ENCODE results near the gene DIAPH2. TPM values are rescaled to one million over a fixed set of nuclear protein-coding genes. Genes with fewer than 3 reads are reported as not detected.

The DIAPH2 gene
- total and polyA plus RNA-seq, 2 donors (not counting 1 experiment from before 2014, with no cell fraction given), result 4.2 to 32.4 TPM

- 97% methylated on average over 4 of the region's 10 CpGs for whole genome bisulfite sequencing (ENCODE audit: insufficient coverage)
- Mint-ChIP-seq H3K4me1 (no peaks in the 10 kb centered on the region), H3K27ac (no peak within 1 kb of the TSS), H3K4me3 (no peak within 1 kb of the TSS), H3K27me3 (no peaks in the 10 kb centered on the region), H3K9me3 (ENCODE audit: insufficient read depth) (no peaks in the 10 kb centered on the region)
- H2AFZ ChIP-seq (ENCODE audit: insufficient read depth, low read depth, low read length, poor library complexity, severe bottlenecking), result no peak within 1 kb of the TSS
- no peaks in the 10 kb centered on the region for H3K4me1 ChIP-seq (ENCODE audit: control insufficient read depth in 2 of 2, insufficient read depth in 2 of 2, low read length in 2 of 2)
- intact Hi-C loops (cut with micrococcal nuclease), result no loop called here
- H3K4me2 ChIP-seq (replicated peaks; ENCODE audit: low read depth, low read length, poor library complexity, severe bottlenecking), result no peak within 1 kb of the TSS
- no peak for DNase-seq
- no peak within 1 kb of the TSS for H3K4me3 ChIP-seq (ENCODE audit: control extremely low read depth in 1 of 5, extremely low read depth in 1 of 5, insufficient read depth in 1 of 5, low read depth in 2 of 5, low read length in 4 of 5)
- TF ChIP-seq CTCF (IDR thresholded peaks at IDR 0.05) (no peak), EZH2 (IDR thresholded peaks at IDR 0.05; ENCODE audit: borderline replicate concordance, insufficient read depth, low read depth, low read length, poor library complexity, severe bottlenecking) (no peak)
- H3K9ac ChIP-seq (ENCODE audit: low read length), result no peak within 1 kb of the TSS
- H3K27me3 ChIP-seq (replicated peaks in 1 of 4; ENCODE audit: control extremely low read depth in 1 of 4, control insufficient read depth in 3 of 4, insufficient read depth in 4 of 4, low read length in 3 of 4), result no peaks in the 10 kb centered on the region
- POLR2A ChIA-PET, result no interaction called here
- H3K36me3 ChIP-seq (replicated peaks in 1 of 2; ENCODE audit: control extremely low read depth in 1 of 2, control insufficient read depth in 1 of 2, extremely low read depth in 1 of 2, insufficient read depth in 2 of 2, low read length in 1 of 2), result peaks cover 0 to 2% of the 10 kb centered on the region in 2 experiments
- CTCF ChIA-PET, result interaction anchor here (0.8 kb wide), 1 partner anchor 111 kb away, joined by 3 read pairs; no protein-coding TSS in a partner anchor
- H3K79me2 ChIP-seq (ENCODE audit: control insufficient read depth, insufficient read depth, low read length), result no peaks in the 10 kb centered on the region
- H4K20me1 ChIP-seq (ENCODE audit: control insufficient read depth, insufficient read depth, low read length, poor library complexity, severe bottlenecking), result no peaks in the 10 kb centered on the region
- no peaks in the 10 kb centered on the region for H3K9me3 ChIP-seq (ENCODE audit: control extremely low read depth in 1 of 3, control insufficient read depth in 2 of 3, insufficient read depth in 1 of 3, low read length in 2 of 3)
- no peak for ATAC-seq (ENCODE audit: low read depth)
- no peak within 1 kb of the TSS for H3K27ac ChIP-seq (ENCODE audit: low read length in 2 of 2)
Observed at GRCh38 chrX:96883608-96884007, 199.0 kb downstream of the DIAPH2 start, which contains the start of gene RPA4. TSS of gene RPA4 (plus strand) at chrX:96883908. CDS start at chrX:96884311, 403 bp downstream.

GRCh38 chrX:96884027-96884426 lies 199.4 kb downstream of the DIAPH2 start:
- H3K4me1 Mint-ChIP-seq, result no peaks in the 10 kb centered on the region
- Histone ChIP-seq H4K20me1 (ENCODE audit: control insufficient read depth, insufficient read depth, low read length, poor library complexity, severe bottlenecking) (no peaks in the 10 kb centered on the region), H3K27me3 (replicated peaks in 1 of 4; ENCODE audit: control extremely low read depth in 1 of 4, control insufficient read depth in 3 of 4, insufficient read depth in 4 of 4, low read length in 3 of 4) (no peaks in the 10 kb centered on the region), H3K4me3 (ENCODE audit: control extremely low read depth in 1 of 5, extremely low read depth in 1 of 5, insufficient read depth in 1 of 5, low read depth in 2 of 5, low read length in 4 of 5) (no peak overlapping the region), H3K4me1 (ENCODE audit: control insufficient read depth in 2 of 2, insufficient read depth in 2 of 2, low read length in 2 of 2) (no peaks in the 10 kb centered on the region), H2AFZ (ENCODE audit: insufficient read depth, low read depth, low read length, poor library complexity, severe bottlenecking) (no peak overlapping the region), H3K4me2 (replicated peaks; ENCODE audit: low read depth, low read length, poor library complexity, severe bottlenecking) (no peak overlapping the region), H3K27ac (ENCODE audit: low read length in 2 of 2) (no peak overlapping the region), H3K9me3 (ENCODE audit: control extremely low read depth in 1 of 3, control insufficient read depth in 2 of 3, insufficient read depth in 1 of 3, low read length in 2 of 3) (no peaks in the 10 kb centered on the region), H3K79me2 (ENCODE audit: control insufficient read depth, insufficient read depth, low read length) (no peaks in the 10 kb centered on the region), H3K36me3 (replicated peaks in 1 of 2; ENCODE audit: control extremely low read depth in 1 of 2, control insufficient read depth in 1 of 2, extremely low read depth in 1 of 2, insufficient read depth in 2 of 2, low read length in 1 of 2) (peaks cover 0 to 2% of the 10 kb centered on the region in 2 experiments), H3K9ac (ENCODE audit: low read length) (no peak overlapping the region)
- DNase-seq (no peak), ATAC-seq (ENCODE audit: low read depth) (no peak)
- TF ChIP-seq CTCF (IDR thresholded peaks at IDR 0.05) (no peak), EZH2 (IDR thresholded peaks at IDR 0.05; ENCODE audit: borderline replicate concordance, insufficient read depth, low read depth, low read length, poor library complexity, severe bottlenecking) (no peak)
- H3K27me3 Mint-ChIP-seq, result no peaks in the 10 kb centered on the region
- ChIA-PET POLR2A (no interaction called here), CTCF (no interaction called here)
- H3K4me3 Mint-ChIP-seq, result no peak overlapping the region
- WGBS (ENCODE audit: insufficient coverage), result 100% methylated on average over 4 of the region's 13 CpGs
- intact Hi-C loops (cut with micrococcal nuclease), result no loop called here
- no peaks in the 10 kb centered on the region for H3K9me3 Mint-ChIP-seq (ENCODE audit: insufficient read depth)
- H3K27ac Mint-ChIP-seq, result no peak overlapping the region

All from B cell (primary cell).